Measurements from ENCODE around the gene SERTAD3.

The SERTAD3 gene

DNA sequence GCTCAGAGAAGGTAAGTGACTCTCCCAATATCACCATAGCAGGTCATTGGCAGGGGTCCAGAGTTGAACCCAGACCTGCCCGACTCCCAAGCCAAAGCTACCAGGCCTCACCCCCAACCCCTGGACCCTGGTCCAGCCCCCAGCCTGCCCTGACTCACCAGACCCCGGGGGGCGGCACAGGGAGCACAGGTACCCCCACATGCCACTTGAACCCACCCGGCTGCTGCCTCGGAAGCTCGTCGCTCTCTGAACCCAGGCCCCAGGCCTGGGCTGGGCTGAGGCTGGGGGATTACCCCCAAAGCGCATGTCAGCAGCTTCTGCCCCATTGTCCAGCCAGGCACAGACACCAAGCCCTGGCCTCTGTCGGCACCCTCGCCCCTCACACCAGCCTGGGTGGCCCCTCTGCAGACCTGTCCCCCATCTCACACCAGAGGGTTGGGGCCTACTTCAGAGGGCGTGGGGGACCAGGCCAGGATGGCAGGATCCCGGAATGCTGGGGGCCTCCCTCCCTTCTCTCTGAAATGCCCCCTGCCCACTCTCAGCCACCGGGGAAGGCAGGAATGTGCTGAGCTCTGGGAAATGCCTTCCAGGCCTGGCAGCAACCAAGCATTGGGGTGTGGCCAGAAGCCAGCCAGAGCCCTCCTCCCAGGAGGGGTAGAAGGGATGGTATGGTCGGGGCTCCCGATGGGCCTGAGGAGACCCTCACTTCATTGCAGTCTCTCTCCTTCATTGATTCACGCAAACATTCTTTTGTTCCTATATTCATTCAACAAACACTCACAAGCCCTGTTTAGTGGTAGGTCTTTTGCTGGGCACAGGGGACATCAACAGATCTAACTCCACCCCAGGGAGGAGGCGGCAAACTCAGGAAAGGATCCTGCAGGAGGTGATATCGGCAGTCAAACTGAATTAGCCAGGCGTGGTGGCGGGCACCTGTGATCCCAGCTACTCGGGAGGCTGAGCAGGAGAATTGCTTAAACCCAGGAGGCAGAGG is 29.3 kb downstream of the SERTAD3 start:
- H3K27me3 ChIP-seq (replicated peaks; ENCODE audit: insufficient read depth, low read length), result no peaks in the 10 kb centered on the region; the same call in 1 of the 2 replicates
- H3K27ac ChIP-seq (ENCODE audit: low read length), result no peak overlapping the region
- H3K36me3 ChIP-seq (replicated peaks; ENCODE audit: insufficient read depth, low read length), result no peaks in the 10 kb centered on the region
- H3K79me2 ChIP-seq (ENCODE audit: low read length), result no peaks in the 10 kb centered on the region
- no peak for DNase-seq
- peaks cover 11% of the 10 kb centered on the region for H3K4me1 ChIP-seq (ENCODE audit: low read length)
- TF ChIP-seq EZH2phosphoT487 (IDR thresholded peaks at IDR 0.05; ENCODE audit: low read length) (no peak), EZH2 (optimal IDR thresholded peaks at IDR 0.05; ENCODE audit: low read depth, low read length) (no peak)
- H3K9me3 ChIP-seq (replicated peaks; ENCODE audit: insufficient read depth, low read length), result no peaks in the 10 kb centered on the region
- no peaks in the 10 kb centered on the region for H3K9me2 ChIP-seq (replicated peaks; ENCODE audit: insufficient read depth, low read length)
- H3K4me3 ChIP-seq (ENCODE audit: low read length), result no peak overlapping the region
- H3F3A ChIP-seq (ENCODE audit: insufficient read depth, low read length), result no peaks in the 10 kb centered on the region
- no peak overlapping the region for H3K4me2 ChIP-seq (ENCODE audit: low read depth, low read length)
- H2AFZ ChIP-seq (ENCODE audit: low read length), result no peak overlapping the region
- H4K20me1 ChIP-seq (ENCODE audit: insufficient read depth, low read length), result no peaks in the 10 kb centered on the region
- no peak overlapping the region for H3K9ac ChIP-seq (ENCODE audit: low read length)

- Histone ChIP-seq H3K9me3 (replicated peaks; ENCODE audit: insufficient read depth, low read length) (no peaks in the 10 kb centered on the region), H3K79me2 (ENCODE audit: low read length) (no peaks in the 10 kb centered on the region), H3K27me3 (replicated peaks; ENCODE audit: insufficient read depth, low read length) (no peaks in the 10 kb centered on the region), H3K4me1 (ENCODE audit: low read length) (peaks cover 11% of the 10 kb centered on the region), H4K20me1 (ENCODE audit: insufficient read depth, low read length) (no peaks in the 10 kb centered on the region), H3K36me3 (replicated peaks; ENCODE audit: insufficient read depth, low read length) (no peaks in the 10 kb centered on the region), H3F3A (ENCODE audit: insufficient read depth, low read length) (no peaks in the 10 kb centered on the region), H2AFZ (ENCODE audit: low read length) (no peak within 1 kb of the TSS), H3K4me3 (ENCODE audit: low read length) (no peak within 1 kb of the TSS), H3K4me2 (ENCODE audit: low read depth, low read length) (no peak within 1 kb of the TSS), H3K9ac (ENCODE audit: low read length) (no peak within 1 kb of the TSS), H3K9me2 (replicated peaks; ENCODE audit: insufficient read depth, low read length) (no peaks in the 10 kb centered on the region), H3K27ac (ENCODE audit: low read length) (no peak within 1 kb of the TSS)
- DNase-seq, result no peak
- TF ChIP-seq EZH2phosphoT487 (IDR thresholded peaks at IDR 0.05; ENCODE audit: low read length) (no peak), EZH2 (optimal IDR thresholded peaks at IDR 0.05; ENCODE audit: low read depth, low read length) (no peak)
- TF ChIP-seq, protein P1, sequence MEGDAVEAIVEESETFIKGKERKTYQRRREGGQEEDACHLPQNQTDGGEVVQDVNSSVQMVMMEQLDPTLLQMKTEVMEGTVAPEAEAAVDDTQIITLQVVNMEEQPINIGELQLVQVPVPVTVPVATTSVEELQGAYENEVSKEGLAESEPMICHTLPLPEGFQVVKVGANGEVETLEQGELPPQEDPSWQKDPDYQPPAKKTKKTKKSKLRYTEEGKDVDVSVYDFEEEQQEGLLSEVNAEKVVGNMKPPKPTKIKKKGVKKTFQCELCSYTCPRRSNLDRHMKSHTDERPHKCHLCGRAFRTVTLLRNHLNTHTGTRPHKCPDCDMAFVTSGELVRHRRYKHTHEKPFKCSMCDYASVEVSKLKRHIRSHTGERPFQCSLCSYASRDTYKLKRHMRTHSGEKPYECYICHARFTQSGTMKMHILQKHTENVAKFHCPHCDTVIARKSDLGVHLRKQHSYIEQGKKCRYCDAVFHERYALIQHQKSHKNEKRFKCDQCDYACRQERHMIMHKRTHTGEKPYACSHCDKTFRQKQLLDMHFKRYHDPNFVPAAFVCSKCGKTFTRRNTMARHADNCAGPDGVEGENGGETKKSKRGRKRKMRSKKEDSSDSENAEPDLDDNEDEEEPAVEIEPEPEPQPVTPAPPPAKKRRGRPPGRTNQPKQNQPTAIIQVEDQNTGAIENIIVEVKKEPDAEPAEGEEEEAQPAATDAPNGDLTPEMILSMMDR (IDR thresholded peaks at IDR 0.05; ENCODE audit: low read length), result no peak
These were observed 30.8 kb downstream of the SERTAD3 start, which contains the start of gene PRX for GRCh38 chr19:40413291-40413845. Gene PRX, minus strand, starts transcription at chr19:40413378. Its CDS starts 5,446 bp downstream, at chr19:40407932.

- Histone ChIP-seq H3F3A (ENCODE audit: insufficient read depth, low read length) (no peaks in the 10 kb centered on the region), H3K9me2 (replicated peaks; ENCODE audit: insufficient read depth, low read length) (no peaks in the 10 kb centered on the region), H3K27me3 (replicated peaks; ENCODE audit: insufficient read depth, low read length) (no peaks in the 10 kb centered on the region), H4K20me1 (ENCODE audit: insufficient read depth, low read length) (no peaks in the 10 kb centered on the region), H3K4me3 (ENCODE audit: low read length) (no peak overlapping the region), H2AFZ (ENCODE audit: low read length) (no peak overlapping the region), H3K9me3 (replicated peaks; ENCODE audit: insufficient read depth, low read length) (no peaks in the 10 kb centered on the region), H3K4me2 (ENCODE audit: low read depth, low read length) (no peak overlapping the region), H3K4me1 (ENCODE audit: low read length) (peaks cover 11% of the 10 kb centered on the region), H3K36me3 (replicated peaks; ENCODE audit: insufficient read depth, low read length) (no peaks in the 10 kb centered on the region), H3K27ac (ENCODE audit: low read length) (no peak overlapping the region), H3K79me2 (ENCODE audit: low read length) (no peaks in the 10 kb centered on the region), H3K9ac (ENCODE audit: low read length) (no peak overlapping the region)
- no peak for DNase-seq
- no peak for TF ChIP-seq EZH2phosphoT487 (IDR thresholded peaks at IDR 0.05; ENCODE audit: low read length)
- no peak for TF ChIP-seq EZH2 (optimal IDR thresholded peaks at IDR 0.05; ENCODE audit: low read depth, low read length)
- TF ChIP-seq, protein P1 (IDR thresholded peaks at IDR 0.05; ENCODE audit: low read length), result no peak
These were observed 31.3 kb downstream of the SERTAD3 start for GRCh38 chr19:40412866-40413265.

All from MM.1S (cell line).